IMR-90 (cell line): ENCODE measurements around the gene COL18A1. TPM values are rescaled to one million over a fixed set of nuclear protein-coding genes. Genes with fewer than 3 reads are reported as not detected.

Source experiments
- POLR2A ChIP-seq: IDR thresholded peaks from 2 replicates; pipeline ENCODE4 v1.6.1; 2012; ENCODE audit warnings: mild to moderate bottlenecking, low read depth, low read length
- polyA plus RNA-seq, 3 experiments: library from polyadenylated mRNA; depleted of rRNA; stranded (reverse); fragments of >200 nt; gene quantifications; 2 replicates each; pipeline ENCODE4 v1.2.3, GENCODE V29; 2012; ENCODE audit warnings: low replicate concordance in 1 of 3
- total RNA-seq: library from RNA; depleted of rRNA; stranded (reverse); fragments of >200 nt; gene quantifications from 2 replicates; pipeline ENCODE4 v1.2.3, GENCODE V29; 2012
- TF ChIP-seq, protein P1 (sequence below): fragments of 150-350 bp; IDR thresholded peaks from 2 replicates; pipeline ENCODE4 v1.6.1; 2016; ENCODE audit warnings: low read depth, mild to moderate bottlenecking, low read length, moderate library complexity, borderline replicate concordance

COL18A1 gene
- total and polyA plus RNA-seq, 2 of the 4 experiments (the other 2 are of a cell fraction) = 4.3 to 46.7 TPM

DNA sequence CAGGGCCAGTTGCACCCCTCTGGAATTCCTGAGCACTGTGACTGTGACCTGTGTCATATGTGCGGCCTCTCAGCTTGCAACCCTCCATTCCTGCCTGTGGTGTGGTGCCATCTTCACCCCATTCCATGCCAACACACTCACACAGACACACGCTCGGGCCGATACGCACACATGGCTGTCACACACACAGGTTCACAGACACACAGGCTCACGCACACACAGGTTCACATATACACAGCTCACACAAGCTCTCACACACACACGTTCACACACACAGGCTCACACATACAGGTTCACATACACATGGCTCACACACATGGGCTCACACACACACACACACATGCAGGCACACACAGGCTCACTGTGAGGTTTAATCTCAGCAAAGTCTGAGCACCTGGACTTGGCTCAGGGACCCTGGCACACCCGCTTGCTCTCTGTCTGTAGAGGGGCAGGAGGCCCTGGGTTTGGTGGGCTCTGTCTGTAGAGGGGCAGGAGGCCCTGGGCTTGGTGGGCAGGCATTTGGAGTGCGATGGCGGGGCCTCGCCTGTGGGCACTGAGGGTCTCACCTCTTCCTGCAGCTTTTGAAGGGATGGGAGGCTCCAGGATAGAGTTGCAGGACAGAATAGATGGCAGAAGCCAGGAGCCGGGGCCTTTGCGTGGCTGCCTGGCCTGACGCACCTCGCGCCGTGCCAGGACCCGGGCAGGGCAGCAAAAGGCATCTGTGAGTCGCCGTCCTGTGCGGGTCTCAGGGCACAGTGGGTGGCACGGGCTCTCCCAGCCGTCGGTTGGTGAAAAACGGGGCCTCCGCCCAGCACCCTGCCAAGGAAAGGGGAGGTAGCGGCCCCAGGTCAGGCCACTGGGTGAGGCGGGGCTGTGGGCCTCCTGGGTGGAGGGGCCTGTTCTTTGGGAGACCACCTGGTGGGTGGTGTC, 17.1 kb downstream of the COL18A1 start (continued):
- TF ChIP-seq, protein P1, sequence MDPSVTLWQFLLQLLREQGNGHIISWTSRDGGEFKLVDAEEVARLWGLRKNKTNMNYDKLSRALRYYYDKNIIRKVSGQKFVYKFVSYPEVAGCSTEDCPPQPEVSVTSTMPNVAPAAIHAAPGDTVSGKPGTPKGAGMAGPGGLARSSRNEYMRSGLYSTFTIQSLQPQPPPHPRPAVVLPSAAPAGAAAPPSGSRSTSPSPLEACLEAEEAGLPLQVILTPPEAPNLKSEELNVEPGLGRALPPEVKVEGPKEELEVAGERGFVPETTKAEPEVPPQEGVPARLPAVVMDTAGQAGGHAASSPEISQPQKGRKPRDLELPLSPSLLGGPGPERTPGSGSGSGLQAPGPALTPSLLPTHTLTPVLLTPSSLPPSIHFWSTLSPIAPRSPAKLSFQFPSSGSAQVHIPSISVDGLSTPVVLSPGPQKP = no peak
- TF ChIP-seq POLR2A = no peak
